ENCODE data around the gene PRELP. TPM values are rescaled to one million over a fixed set of nuclear protein-coding genes. Genes with fewer than 3 reads are reported as not detected.

PRELP gene
- total and polyA plus RNA-seq, 11 donors: 3.6 to 61.9 (median 13.6) TPM

DNA sequence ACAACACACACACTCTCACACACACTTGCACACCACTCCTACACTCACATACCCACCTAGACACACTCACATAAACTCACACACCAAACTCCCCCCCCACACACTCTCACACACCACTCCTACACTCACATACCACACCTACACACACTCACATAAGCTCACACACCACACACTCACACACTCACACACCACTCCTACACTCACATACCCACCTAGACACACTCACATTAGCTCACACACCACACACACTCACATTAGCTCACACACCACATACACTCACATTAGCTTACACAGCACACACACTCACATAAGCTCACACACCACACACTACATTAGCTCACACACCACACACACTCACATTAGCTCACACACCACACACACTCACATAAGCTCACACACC is 51.4 kb downstream of the PRELP start:
- ATAC-seq: no peak
- no peaks in the 10 kb centered on the region for H3K9me3 ChIP-seq
- no peaks in the 10 kb centered on the region for H3K27me3 ChIP-seq
- TF ChIP-seq CTCF (IDR thresholded peaks at IDR 0.05) (no peak), POLR2A (IDR thresholded peaks at IDR 0.05) (no peak)
- DNase-seq: no peak
- peak overlapping the region in 1 of 12 donors; percentile 1 for H3K27ac ChIP-seq
- no peak overlapping the region for H3K4me3 ChIP-seq
- H3K36me3 ChIP-seq: no peaks in the 10 kb centered on the region
- intact Hi-C loops (cut with DNase I): no loop called here
- peaks cover 0 to 23% (median 11%) of the 10 kb centered on the region in 12 donors for H3K4me1 ChIP-seq

DNA sequence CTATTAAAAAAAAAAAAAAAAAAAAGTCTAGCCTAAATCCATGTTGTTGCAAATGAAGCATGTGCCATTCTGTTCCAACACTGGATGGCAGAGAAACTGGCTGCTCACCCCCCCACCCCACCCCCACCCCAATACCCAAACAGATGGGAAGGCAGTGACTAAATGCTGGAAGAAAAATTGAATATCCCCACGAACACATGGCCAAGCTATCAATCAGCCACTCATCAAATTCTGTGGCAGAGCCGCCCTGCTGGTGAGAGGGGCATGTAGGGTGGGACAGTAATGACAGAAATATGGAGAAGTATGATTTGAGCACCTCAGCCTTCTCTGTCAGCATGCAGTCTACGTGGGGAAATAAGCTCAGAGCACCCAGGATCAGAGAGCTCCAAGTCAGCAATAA is 52.5 kb downstream of the PRELP start:
- WGBS, 4 donors: 91 to 100% (median 96%) methylated on average over 3 of the region's 3 CpGs
- TF ChIP-seq CTCF (IDR thresholded peaks at IDR 0.05) (no peak), POLR2A (IDR thresholded peaks at IDR 0.05) (no peak)

GRCh38 chr1:203528976-203529835 is 53.6 kb downstream of the PRELP start:
- no peak overlapping the region for H3K4me3 ChIP-seq
- H3K27me3 ChIP-seq: no peaks in the 10 kb centered on the region
- no peak for ATAC-seq
- no peak for DNase-seq
- 70 to 74% (median 73%) methylated on average over 6 of the region's 6 CpGs for WGBS, 4 donors
- H3K9me3 ChIP-seq: no peaks in the 10 kb centered on the region
- intact Hi-C loops (cut with DNase I): no loop called here
- H3K4me1 ChIP-seq: peaks cover 0 to 14% (median 6%) of the 10 kb centered on the region in 12 donors
- H3K36me3 ChIP-seq: no peaks in the 10 kb centered on the region
- H3K27ac ChIP-seq: no peak overlapping the region
- TF ChIP-seq CTCF (IDR thresholded peaks at IDR 0.05) (no peak), POLR2A (IDR thresholded peaks at IDR 0.05) (no peak)

More for the DNA sequence above, 52.5 kb downstream of the PRELP start:
- H3K9me3 ChIP-seq: no peaks in the 10 kb centered on the region
- H3K27ac ChIP-seq: no peak overlapping the region
- peaks cover 0 to 19% (median 11%) of the 10 kb centered on the region in 12 donors for H3K4me1 ChIP-seq
- no peak overlapping the region for H3K4me3 ChIP-seq
- intact Hi-C loops (cut with DNase I): no loop called here
- H3K27me3 ChIP-seq: no peaks in the 10 kb centered on the region
- no peaks in the 10 kb centered on the region for H3K36me3 ChIP-seq
- no peak for ATAC-seq
- no peak for DNase-seq

- no peak for ATAC-seq
These were observed 55.5 kb downstream of the PRELP start for GRCh38 chr1:203531063-203531462.

More at GRCh38 chr1:203531063-203531462, 55.5 kb downstream of the PRELP start:
- TF ChIP-seq POLR2A (IDR thresholded peaks at IDR 0.05): no peak
- no peak for TF ChIP-seq CTCF (IDR thresholded peaks at IDR 0.05)
- no peak for DNase-seq
- Histone ChIP-seq H3K27ac (no peak overlapping the region), H3K4me3 (no peak overlapping the region), H3K9me3 (no peaks in the 10 kb centered on the region), H3K4me1 (peaks cover 0 to 13% (median 0%) of the 10 kb centered on the region in 12 donors), H3K27me3 (no peaks in the 10 kb centered on the region), H3K36me3 (no peaks in the 10 kb centered on the region)
- 91 to 94% (median 93%) methylated on average over 3 of the region's 3 CpGs for WGBS, 4 donors
- intact Hi-C loops (cut with DNase I): no loop called here
